ENCODE data around the gene GTPBP3.

GTPBP3 gene

GRCh38 chr19:17329366-17330261 lies 7.7 kb upstream of the GTPBP3 start:
- peaks cover 34% of the 10 kb centered on the region for H3K4me1 ChIP-seq (ENCODE audit: control insufficient read depth, insufficient read depth, low read length)
- peaks cover 0 to 16% of the 10 kb centered on the region in 2 donors for H3K27me3 ChIP-seq (ENCODE audit: control insufficient read depth in 1 of 2, insufficient read depth in 2 of 2, low read length in 2 of 2)
- H3K4me3 ChIP-seq (ENCODE audit: low read length in 2 of 2): no peak overlapping the region
- no peak overlapping the region for H3K9ac ChIP-seq (ENCODE audit: low read length in 2 of 2)
- H3K9me3 ChIP-seq (ENCODE audit: control insufficient read depth in 2 of 2, low read length in 2 of 2): no peaks in the 10 kb centered on the region
- peaks cover 0 to 2% of the 10 kb centered on the region in 2 donors for H3K36me3 ChIP-seq (ENCODE audit: control insufficient read depth in 2 of 2, insufficient read depth in 2 of 2, low read length in 2 of 2)
- no peak overlapping the region for H3K27ac ChIP-seq (ENCODE audit: low read length)

- Histone ChIP-seq H3K4me1 (ENCODE audit: control insufficient read depth, insufficient read depth, low read length) (peaks cover 39% of the 10 kb centered on the region), H3K9ac (ENCODE audit: low read length in 2 of 2) (no peak overlapping the region), H3K27me3 (ENCODE audit: control insufficient read depth in 1 of 2, insufficient read depth in 2 of 2, low read length in 2 of 2) (peaks cover 0 to 16% of the 10 kb centered on the region in 2 donors), H3K27ac (ENCODE audit: low read length) (no peak overlapping the region), H3K9me3 (ENCODE audit: control insufficient read depth in 2 of 2, low read length in 2 of 2) (no peaks in the 10 kb centered on the region), H3K4me3 (ENCODE audit: low read length in 2 of 2) (no peak overlapping the region), H3K36me3 (ENCODE audit: control insufficient read depth in 2 of 2, insufficient read depth in 2 of 2, low read length in 2 of 2) (peaks cover 0 to 2% of the 10 kb centered on the region in 2 donors)
Observed at GRCh38 chr19:17330262-17331044, 6.9 kb upstream of the GTPBP3 start.

GRCh38 chr19:17331045-17331558 lies 6.3 kb upstream of the GTPBP3 start:
- H3K9me3 ChIP-seq (ENCODE audit: control insufficient read depth in 2 of 2, low read length in 2 of 2): no peaks in the 10 kb centered on the region
- H3K27ac ChIP-seq (ENCODE audit: low read length): no peak overlapping the region
- H3K27me3 ChIP-seq (ENCODE audit: control insufficient read depth in 1 of 2, insufficient read depth in 2 of 2, low read length in 2 of 2): peaks cover 0 to 16% of the 10 kb centered on the region in 2 donors
- H3K4me1 ChIP-seq (ENCODE audit: control insufficient read depth, insufficient read depth, low read length): peaks cover 42% of the 10 kb centered on the region
- H3K36me3 ChIP-seq (ENCODE audit: control insufficient read depth in 2 of 2, insufficient read depth in 2 of 2, low read length in 2 of 2): peaks cover 0 to 2% of the 10 kb centered on the region in 2 donors
- H3K9ac ChIP-seq (ENCODE audit: low read length in 2 of 2): no peak overlapping the region
- H3K4me3 ChIP-seq (ENCODE audit: low read length in 2 of 2): no peak overlapping the region

- H3K4me1 ChIP-seq (ENCODE audit: control insufficient read depth, insufficient read depth, low read length): peaks cover 45% of the 10 kb centered on the region
- no peak overlapping the region for H3K4me3 ChIP-seq (ENCODE audit: low read length in 2 of 2)
- H3K27ac ChIP-seq (ENCODE audit: low read length): no peak overlapping the region
- no peak overlapping the region for H3K9ac ChIP-seq (ENCODE audit: low read length in 2 of 2)
- no peaks in the 10 kb centered on the region for H3K9me3 ChIP-seq (ENCODE audit: control insufficient read depth in 2 of 2, low read length in 2 of 2)
- H3K27me3 ChIP-seq (ENCODE audit: control insufficient read depth in 1 of 2, insufficient read depth in 2 of 2, low read length in 2 of 2): peaks cover 0 to 16% of the 10 kb centered on the region in 2 donors
- peaks cover 0 to 2% of the 10 kb centered on the region in 2 donors for H3K36me3 ChIP-seq (ENCODE audit: control insufficient read depth in 2 of 2, insufficient read depth in 2 of 2, low read length in 2 of 2)
Observed at GRCh38 chr19:17332360-17332676, 5.0 kb upstream of the GTPBP3 start.

GRCh38 chr19:17332677-17333581 lies 4.4 kb upstream of the GTPBP3 start:
- peaks cover 44% of the 10 kb centered on the region for H3K4me1 ChIP-seq (ENCODE audit: control insufficient read depth, insufficient read depth, low read length)
- H3K9me3 ChIP-seq (ENCODE audit: control insufficient read depth in 2 of 2, low read length in 2 of 2): no peaks in the 10 kb centered on the region
- peaks cover 0 to 16% of the 10 kb centered on the region in 2 donors for H3K27me3 ChIP-seq (ENCODE audit: control insufficient read depth in 1 of 2, insufficient read depth in 2 of 2, low read length in 2 of 2)
- no peak overlapping the region for H3K4me3 ChIP-seq (ENCODE audit: low read length in 2 of 2)
- H3K9ac ChIP-seq (ENCODE audit: low read length in 2 of 2): no peak overlapping the region
- no peak overlapping the region for H3K27ac ChIP-seq (ENCODE audit: low read length)
- peaks cover 0 to 2% of the 10 kb centered on the region in 2 donors for H3K36me3 ChIP-seq (ENCODE audit: control insufficient read depth in 2 of 2, insufficient read depth in 2 of 2, low read length in 2 of 2)

GRCh38 chr19:17333611-17334413 lies 3.5 kb upstream of the GTPBP3 start:
- H3K4me3 ChIP-seq (ENCODE audit: low read length in 2 of 2): peak overlapping the region; percentile 67 to 81
- peaks cover 0 to 2% of the 10 kb centered on the region in 2 donors for H3K36me3 ChIP-seq (ENCODE audit: control insufficient read depth in 2 of 2, insufficient read depth in 2 of 2, low read length in 2 of 2)
- peak overlapping the region; percentile 58 to 64 for H3K9ac ChIP-seq (ENCODE audit: low read length in 2 of 2)
- no peaks in the 10 kb centered on the region for H3K9me3 ChIP-seq (ENCODE audit: control insufficient read depth in 2 of 2, low read length in 2 of 2)
- peaks cover 42% of the 10 kb centered on the region for H3K4me1 ChIP-seq (ENCODE audit: control insufficient read depth, insufficient read depth, low read length)
- H3K27me3 ChIP-seq (ENCODE audit: control insufficient read depth in 1 of 2, insufficient read depth in 2 of 2, low read length in 2 of 2): peaks cover 0 to 16% of the 10 kb centered on the region in 2 donors
- H3K27ac ChIP-seq (ENCODE audit: low read length): no peak overlapping the region

- H3K4me3 ChIP-seq (ENCODE audit: low read length in 2 of 2): peak within 1 kb of the TSS; percentile 68 to 81
- peaks cover 33% of the 10 kb centered on the region for H3K4me1 ChIP-seq (ENCODE audit: control insufficient read depth, insufficient read depth, low read length)
- H3K27ac ChIP-seq (ENCODE audit: low read length): no peak within 1 kb of the TSS
- peaks cover 0 to 7% of the 10 kb centered on the region in 2 donors for H3K27me3 ChIP-seq (ENCODE audit: control insufficient read depth in 1 of 2, insufficient read depth in 2 of 2, low read length in 2 of 2)
- peaks cover 0 to 2% of the 10 kb centered on the region in 2 donors for H3K36me3 ChIP-seq (ENCODE audit: control insufficient read depth in 2 of 2, insufficient read depth in 2 of 2, low read length in 2 of 2)
- no peaks in the 10 kb centered on the region for H3K9me3 ChIP-seq (ENCODE audit: control insufficient read depth in 2 of 2, low read length in 2 of 2)
- peak within 1 kb of the TSS; percentile 62 to 64 for H3K9ac ChIP-seq (ENCODE audit: low read length in 2 of 2)
Observed at GRCh38 chr19:17334414-17335409, 2.6 kb upstream of the GTPBP3 start, which contains the start of gene ANO8. ANO8 (minus strand) TSS chr19:17334855; CDS start chr19:17334670, 185 bp downstream.

GRCh38 chr19:17335575-17335974 lies 1.8 kb upstream of the GTPBP3 start:
- no peaks in the 10 kb centered on the region for H3K27me3 ChIP-seq (ENCODE audit: control insufficient read depth in 1 of 2, insufficient read depth in 2 of 2, low read length in 2 of 2)
- H3K4me1 ChIP-seq (ENCODE audit: control insufficient read depth, insufficient read depth, low read length): peaks cover 33% of the 10 kb centered on the region
- H3K9ac ChIP-seq (ENCODE audit: low read length in 2 of 2): no peak overlapping the region
- H3K4me3 ChIP-seq (ENCODE audit: low read length in 2 of 2): peak overlapping the region; percentile 68 to 81
- no peaks in the 10 kb centered on the region for H3K36me3 ChIP-seq (ENCODE audit: control insufficient read depth in 2 of 2, insufficient read depth in 2 of 2, low read length in 2 of 2)
- no peaks in the 10 kb centered on the region for H3K9me3 ChIP-seq (ENCODE audit: control insufficient read depth in 2 of 2, low read length in 2 of 2)
- no peak overlapping the region for H3K27ac ChIP-seq (ENCODE audit: low read length)
